ENCODE data around the gene SLC25A22. TPM values are rescaled to one million over a fixed set of nuclear protein-coding genes. Genes with fewer than 3 reads are reported as not detected.

SLC25A22 gene
- total RNA-seq, 1 experiment from 2014 or later = 31.8 TPM

- no peaks in the 10 kb centered on the region for H3K9me3 ChIP-seq
- intact Hi-C loops (cut with micrococcal nuclease; ENCODE audit: unreplicated experiment) = loop anchor here (1.0 kb wide), 1 partner anchor 8 kb away; no protein-coding TSS in a partner anchor
- CTCF ChIA-PET = interaction anchor here (0.7 kb wide), 1 partner anchor 40 kb away, joined by 3 read pairs; no protein-coding TSS in a partner anchor
- BruUV-seq (replicated peaks) = TSS peak; percentile 55
- peak overlapping the region; percentile 81 for H3K27ac Mint-ChIP-seq (ENCODE audit: unreplicated experiment)
- TF ChIP-seq CTCF (IDR thresholded peaks at IDR 0.05; ENCODE audit: insufficient read depth in 1 of 2, low read depth in 1 of 2, low read length in 1 of 2, severe bottlenecking in 1 of 2, unreplicated experiment in 1 of 2) = no peak
- peaks cover 13% of the 10 kb centered on the region for H3K36me3 Mint-ChIP-seq (ENCODE audit: insufficient read depth, unreplicated experiment)
- H3K4me1 ChIP-seq = peaks cover 36% of the 10 kb centered on the region
- H3K9me3 Mint-ChIP-seq (ENCODE audit: unreplicated experiment) = no peaks in the 10 kb centered on the region
- POLR2A ChIA-PET = interaction anchor here (0.6 to 2.1 kb wide), 7 partner anchors 16 to 133 kb away, joined by 3 to 9 read pairs (median 4); partner anchors contain the start of genes DEAF1 and TMEM80
- H3K27me3 Mint-ChIP-seq (ENCODE audit: insufficient read depth, unreplicated experiment) = no peaks in the 10 kb centered on the region
- H3K4me3 ChIP-seq (ENCODE audit: low read depth, low read length) = peak overlapping the region; percentile 96
- H3K4me1 Mint-ChIP-seq (ENCODE audit: low read depth, unreplicated experiment) = peaks cover 7% of the 10 kb centered on the region
- no peak for DNase-seq
- no peaks in the 10 kb centered on the region; the same call in 1 of the 2 replicates for H3K36me3 ChIP-seq (ENCODE audit: control insufficient read depth, insufficient read depth, low read length)
- H3K27me3 ChIP-seq (replicated peaks; ENCODE audit: control insufficient read depth, insufficient read depth, low read length) = no peaks in the 10 kb centered on the region
- peak overlapping the region; percentile 93 for H3K4me3 Mint-ChIP-seq (ENCODE audit: unreplicated experiment)
These were observed 51.6 kb downstream of the SLC25A22 start for GRCh38 chr11:746289-747157.

GRCh38 chr11:745428-745827 is 52.7 kb downstream of the SLC25A22 start:
- H3K9me3 Mint-ChIP-seq (ENCODE audit: unreplicated experiment) = no peaks in the 10 kb centered on the region
- no peaks in the 10 kb centered on the region for H3K27me3 Mint-ChIP-seq (ENCODE audit: insufficient read depth, unreplicated experiment)

More at GRCh38 chr11:745428-745827, 52.7 kb downstream of the SLC25A22 start:
- Mint-ChIP-seq H3K36me3 (ENCODE audit: insufficient read depth, unreplicated experiment) (peaks cover 6% of the 10 kb centered on the region), H3K4me1 (ENCODE audit: low read depth, unreplicated experiment) (peaks cover 7% of the 10 kb centered on the region), H3K27ac (ENCODE audit: unreplicated experiment) (no peak overlapping the region), H3K4me3 (ENCODE audit: unreplicated experiment) (no peak overlapping the region)
- ChIA-PET POLR2A (interaction anchor here (0.7 kb wide), 2 partner anchors 9 to 31 kb away, joined by 6 to 8 read pairs; no protein-coding TSS in a partner anchor), CTCF (no interaction called here)
- intact Hi-C loops (cut with micrococcal nuclease; ENCODE audit: unreplicated experiment) = no loop called here
- Histone ChIP-seq H3K4me1 (peaks cover 35% of the 10 kb centered on the region), H3K9me3 (no peaks in the 10 kb centered on the region), H3K36me3 (ENCODE audit: control insufficient read depth, insufficient read depth, low read length) (no peaks in the 10 kb centered on the region), H3K27me3 (replicated peaks; ENCODE audit: control insufficient read depth, insufficient read depth, low read length) (no peaks in the 10 kb centered on the region), H3K4me3 (ENCODE audit: low read depth, low read length) (no peak overlapping the region)
- BruUV-seq (replicated peaks) = TSS peak; percentile 46
- DNase-seq = no peak
- TF ChIP-seq CTCF (IDR thresholded peaks at IDR 0.05; ENCODE audit: insufficient read depth in 1 of 2, low read depth in 1 of 2, low read length in 1 of 2, severe bottlenecking in 1 of 2, unreplicated experiment in 1 of 2) = no peak
